ENCODE results near the gene FGF5. TPM values are rescaled to one million over a fixed set of nuclear protein-coding genes. Genes with fewer than 3 reads are reported as not detected.

Gene FGF5
- total RNA-seq, 1 experiment from 2014 or later: 2.6 TPM

DNA sequence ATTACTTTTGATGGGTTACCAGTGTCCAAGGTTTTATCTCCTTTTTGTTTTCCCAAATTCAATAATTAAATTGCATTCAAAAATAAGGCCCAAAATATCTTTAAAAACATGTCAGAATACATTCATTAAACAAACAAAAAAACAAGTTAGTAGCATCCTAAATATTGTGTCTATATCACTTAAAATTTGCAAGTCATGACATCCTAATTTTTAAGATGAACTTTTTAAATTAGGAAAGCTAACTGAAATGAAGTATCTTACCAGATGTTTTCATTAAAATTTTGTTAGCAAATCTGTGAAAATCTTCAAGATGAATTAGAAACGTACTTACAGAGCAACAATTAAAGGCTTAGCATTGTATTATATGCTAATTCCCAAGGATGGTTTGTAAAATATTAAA, 68.1 kb downstream of the FGF5 start:
- H3K79me2 ChIP-seq (ENCODE audit: low read length): no peaks in the 10 kb centered on the region
- H3K27me3 ChIP-seq (ENCODE audit: low read length): no peaks in the 10 kb centered on the region
- H2AFZ ChIP-seq (ENCODE audit: low read length): no peak overlapping the region
- H3K4me1 ChIP-seq (ENCODE audit: insufficient read depth, low read length): no peaks in the 10 kb centered on the region
- no peak for TF ChIP-seq EZH2 (IDR thresholded peaks at IDR 0.05; ENCODE audit: low read length, unreplicated experiment)
- TF ChIP-seq EZH2phosphoT487 (IDR thresholded peaks at IDR 0.05; ENCODE audit: borderline replicate concordance, low read length): no peak
- TF ChIP-seq, protein P1, sequence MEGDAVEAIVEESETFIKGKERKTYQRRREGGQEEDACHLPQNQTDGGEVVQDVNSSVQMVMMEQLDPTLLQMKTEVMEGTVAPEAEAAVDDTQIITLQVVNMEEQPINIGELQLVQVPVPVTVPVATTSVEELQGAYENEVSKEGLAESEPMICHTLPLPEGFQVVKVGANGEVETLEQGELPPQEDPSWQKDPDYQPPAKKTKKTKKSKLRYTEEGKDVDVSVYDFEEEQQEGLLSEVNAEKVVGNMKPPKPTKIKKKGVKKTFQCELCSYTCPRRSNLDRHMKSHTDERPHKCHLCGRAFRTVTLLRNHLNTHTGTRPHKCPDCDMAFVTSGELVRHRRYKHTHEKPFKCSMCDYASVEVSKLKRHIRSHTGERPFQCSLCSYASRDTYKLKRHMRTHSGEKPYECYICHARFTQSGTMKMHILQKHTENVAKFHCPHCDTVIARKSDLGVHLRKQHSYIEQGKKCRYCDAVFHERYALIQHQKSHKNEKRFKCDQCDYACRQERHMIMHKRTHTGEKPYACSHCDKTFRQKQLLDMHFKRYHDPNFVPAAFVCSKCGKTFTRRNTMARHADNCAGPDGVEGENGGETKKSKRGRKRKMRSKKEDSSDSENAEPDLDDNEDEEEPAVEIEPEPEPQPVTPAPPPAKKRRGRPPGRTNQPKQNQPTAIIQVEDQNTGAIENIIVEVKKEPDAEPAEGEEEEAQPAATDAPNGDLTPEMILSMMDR (conservative IDR thresholded peaks at IDR 0.05; ENCODE audit: low read depth, low read length): no peak
- H4K20me1 ChIP-seq (ENCODE audit: low read length): no peaks in the 10 kb centered on the region
- no peaks in the 10 kb centered on the region for H3F3A ChIP-seq (ENCODE audit: low read length, unreplicated experiment)
- H3K27ac ChIP-seq (ENCODE audit: low read length): no peak overlapping the region
- ATAC-seq (no peak), DNase-seq (no peak)
- H3K36me3 ChIP-seq (ENCODE audit: low read depth, low read length): no peaks in the 10 kb centered on the region
- CTCF ChIA-PET: no interaction called here
- no peak overlapping the region for H3K4me2 ChIP-seq (ENCODE audit: low read length)
- H3K9me2 ChIP-seq (replicated peaks; ENCODE audit: low read length): no peaks in the 10 kb centered on the region
- no peak overlapping the region for H3K4me3 ChIP-seq (ENCODE audit: low read length)
- POLR2A ChIA-PET (ENCODE audit: unreplicated experiment): no interaction called here
- intact Hi-C loops (cut with micrococcal nuclease): no loop called here
- BruUV-seq (replicated peaks): no TSS peak
- H3K9me3 ChIP-seq (ENCODE audit: low read length): no peaks in the 10 kb centered on the region
- H3K9ac ChIP-seq (ENCODE audit: low read length): no peak overlapping the region

GRCh38 chr4:80335226-80335553, 68.7 kb downstream of the FGF5 start:
- no peak overlapping the region for H2AFZ ChIP-seq (ENCODE audit: low read length)
- BruUV-seq (replicated peaks): no TSS peak
- no peaks in the 10 kb centered on the region for H3K9me3 ChIP-seq (ENCODE audit: low read length)
- H3K4me2 ChIP-seq (ENCODE audit: low read length): no peak overlapping the region
- H4K20me1 ChIP-seq (ENCODE audit: low read length): no peaks in the 10 kb centered on the region
- H3K9ac ChIP-seq (ENCODE audit: low read length): no peak overlapping the region
- no peak overlapping the region for H3K4me3 ChIP-seq (ENCODE audit: low read length)
- no peak overlapping the region for H3K27ac ChIP-seq (ENCODE audit: low read length)
- ATAC-seq (no peak), DNase-seq (no peak)
- intact Hi-C loops (cut with micrococcal nuclease): no loop called here
- ChIA-PET POLR2A (ENCODE audit: unreplicated experiment) (no interaction called here), CTCF (no interaction called here)
- no peaks in the 10 kb centered on the region for H3K9me2 ChIP-seq (replicated peaks; ENCODE audit: low read length)
- no peaks in the 10 kb centered on the region for H3K36me3 ChIP-seq (ENCODE audit: low read depth, low read length)
- H3K4me1 ChIP-seq (ENCODE audit: insufficient read depth, low read length): no peaks in the 10 kb centered on the region
- no peaks in the 10 kb centered on the region for H3K27me3 ChIP-seq (ENCODE audit: low read length)
- TF ChIP-seq, protein P1 (conservative IDR thresholded peaks at IDR 0.05; ENCODE audit: low read depth, low read length): no peak
- TF ChIP-seq EZH2phosphoT487 (IDR thresholded peaks at IDR 0.05; ENCODE audit: borderline replicate concordance, low read length) (no peak), EZH2 (IDR thresholded peaks at IDR 0.05; ENCODE audit: low read length, unreplicated experiment) (no peak)
- H3K79me2 ChIP-seq (ENCODE audit: low read length): no peaks in the 10 kb centered on the region
- no peaks in the 10 kb centered on the region for H3F3A ChIP-seq (ENCODE audit: low read length, unreplicated experiment)

DNA sequence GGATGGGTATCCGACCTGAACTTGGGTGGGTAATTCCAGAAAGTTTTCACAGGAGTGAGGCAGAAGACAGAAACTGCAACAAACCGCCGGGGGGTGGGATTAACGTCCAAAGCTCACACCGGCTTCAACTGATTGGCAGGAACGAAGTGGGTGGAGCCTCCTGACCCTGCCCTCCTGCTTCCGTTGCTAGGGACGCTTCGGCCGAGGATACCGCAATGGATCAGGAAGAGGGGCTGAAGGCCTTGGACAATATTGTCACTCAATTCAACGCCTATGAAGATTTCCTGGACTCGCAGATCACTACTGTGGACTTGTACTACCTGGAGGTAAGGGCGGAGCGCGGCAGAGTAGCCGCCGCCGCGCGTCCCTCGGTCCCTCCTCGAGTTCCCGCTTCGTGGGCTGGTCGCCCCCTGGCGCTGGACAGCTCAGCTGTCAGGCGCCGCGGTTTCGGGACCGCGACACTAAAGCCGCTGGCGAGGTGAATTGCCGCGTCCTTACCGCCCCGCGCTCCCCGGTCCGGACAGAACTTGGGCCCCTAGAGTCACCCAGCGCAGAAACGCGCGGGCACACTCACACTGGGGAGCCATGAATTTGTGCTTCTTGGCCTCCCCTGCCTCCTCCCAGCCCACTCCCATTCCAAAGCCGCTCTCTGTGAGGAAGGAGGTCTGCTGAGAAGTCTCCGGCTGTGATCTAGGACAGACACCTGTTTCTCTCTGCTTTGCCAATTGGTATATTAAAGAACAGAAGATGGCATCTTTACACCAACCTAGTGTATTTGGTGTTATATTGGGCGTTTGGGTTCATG, 69.3 kb downstream of the FGF5 start, which contains the start of gene CFAP299:
CFAP299 (plus strand) TSS at position 177 of the 805 bp plus-strand sequence.
- DNase-seq: no peak
- no peak within 1 kb of the TSS for H3K27ac ChIP-seq (ENCODE audit: low read length)
- no peak within 1 kb of the TSS for H2AFZ ChIP-seq (ENCODE audit: low read length)
- H3K36me3 ChIP-seq (ENCODE audit: low read depth, low read length): no peaks in the 10 kb centered on the region
- no peaks in the 10 kb centered on the region for H3K79me2 ChIP-seq (ENCODE audit: low read length)
- H3K9me3 ChIP-seq (ENCODE audit: low read length): no peaks in the 10 kb centered on the region
- intact Hi-C loops (cut with micrococcal nuclease): no loop called here
- H3K9me2 ChIP-seq (replicated peaks; ENCODE audit: low read length): no peaks in the 10 kb centered on the region
- TF ChIP-seq EZH2 (IDR thresholded peaks at IDR 0.05; ENCODE audit: low read length, unreplicated experiment) (no peak), EZH2phosphoT487 (IDR thresholded peaks at IDR 0.05; ENCODE audit: borderline replicate concordance, low read length) (no peak)
- TF ChIP-seq, protein P1 (conservative IDR thresholded peaks at IDR 0.05; ENCODE audit: low read depth, low read length): no peak
- ATAC-seq: no peak
- POLR2A ChIA-PET (ENCODE audit: unreplicated experiment): no interaction called here
- H3K9ac ChIP-seq (ENCODE audit: low read length): no peak within 1 kb of the TSS
- CTCF ChIA-PET: no interaction called here
- no peaks in the 10 kb centered on the region for H3F3A ChIP-seq (ENCODE audit: low read length, unreplicated experiment)
- no peak within 1 kb of the TSS for H3K4me2 ChIP-seq (ENCODE audit: low read length)
- no TSS peak for BruUV-seq (replicated peaks)
- H3K4me3 ChIP-seq (ENCODE audit: low read length): no peak within 1 kb of the TSS
- no peaks in the 10 kb centered on the region for H3K4me1 ChIP-seq (ENCODE audit: insufficient read depth, low read length)
- H3K27me3 ChIP-seq (ENCODE audit: low read length): no peaks in the 10 kb centered on the region
- no peaks in the 10 kb centered on the region for H4K20me1 ChIP-seq (ENCODE audit: low read length)
